Measurements from ENCODE around the gene SPNS3.

SPNS3 gene

DNA sequence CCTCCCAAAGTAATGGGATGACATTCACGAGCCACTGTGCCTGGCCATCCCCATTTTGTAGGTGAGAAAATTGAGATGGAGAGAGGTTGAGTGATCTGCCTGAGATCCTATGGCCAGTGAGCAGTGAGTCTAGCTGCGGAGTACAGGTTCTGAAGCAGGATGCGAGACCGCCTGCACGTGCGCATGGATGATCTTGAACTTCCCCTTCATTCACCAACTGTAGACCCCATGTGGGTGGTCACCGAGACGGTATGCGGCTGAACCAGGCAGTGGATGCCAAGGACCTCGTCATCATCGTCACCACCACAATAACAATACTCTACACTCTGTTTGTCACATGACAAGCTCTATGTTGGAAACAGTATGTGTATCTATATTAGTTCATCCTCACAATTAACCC lies 6.2 kb upstream of the SPNS3 start:
- no peak for DNase-seq

DNA sequence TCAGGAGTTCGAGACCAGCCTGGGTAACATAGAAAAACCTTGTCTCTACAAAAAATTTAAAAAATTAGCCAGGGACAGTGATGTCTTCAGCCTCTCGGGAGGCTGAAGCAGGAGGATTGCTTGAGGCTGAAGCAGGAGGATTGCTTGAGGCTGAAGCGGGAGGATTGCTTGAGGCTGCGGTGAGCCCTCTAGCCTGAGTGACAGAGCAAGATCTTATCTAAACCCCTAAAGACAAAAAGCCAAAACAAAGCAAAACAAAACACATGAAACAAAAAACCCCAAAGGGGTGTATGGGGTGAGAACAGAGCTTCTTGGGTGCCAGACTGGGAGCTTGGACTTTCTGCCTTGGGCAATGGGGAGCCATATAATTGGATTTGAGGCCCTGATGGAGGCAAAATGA lies 2.6 kb downstream of the SPNS3 start:
- DNase-seq, result no peak

DNA sequence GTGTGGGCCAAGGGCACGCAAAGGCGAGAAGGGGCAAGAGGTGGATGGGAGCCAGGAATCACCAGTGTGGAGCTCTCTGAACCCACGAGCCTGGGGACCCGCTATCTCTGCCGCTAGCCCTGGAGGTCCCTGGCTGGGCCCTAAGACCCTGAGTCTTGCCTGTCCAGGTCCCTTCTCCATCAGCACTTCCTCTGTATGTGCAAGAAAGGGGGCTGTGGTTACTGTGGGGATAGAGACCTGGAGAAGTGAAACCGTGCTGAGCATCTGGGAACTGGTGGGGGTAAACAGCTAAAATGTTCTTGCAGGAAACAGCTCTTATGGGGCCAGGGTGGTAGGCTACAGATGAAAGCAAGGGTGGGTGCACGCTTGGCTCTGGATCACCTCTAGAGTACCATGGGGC lies 3.1 kb downstream of the SPNS3 start:
- DNase-seq, result no peak

DNA sequence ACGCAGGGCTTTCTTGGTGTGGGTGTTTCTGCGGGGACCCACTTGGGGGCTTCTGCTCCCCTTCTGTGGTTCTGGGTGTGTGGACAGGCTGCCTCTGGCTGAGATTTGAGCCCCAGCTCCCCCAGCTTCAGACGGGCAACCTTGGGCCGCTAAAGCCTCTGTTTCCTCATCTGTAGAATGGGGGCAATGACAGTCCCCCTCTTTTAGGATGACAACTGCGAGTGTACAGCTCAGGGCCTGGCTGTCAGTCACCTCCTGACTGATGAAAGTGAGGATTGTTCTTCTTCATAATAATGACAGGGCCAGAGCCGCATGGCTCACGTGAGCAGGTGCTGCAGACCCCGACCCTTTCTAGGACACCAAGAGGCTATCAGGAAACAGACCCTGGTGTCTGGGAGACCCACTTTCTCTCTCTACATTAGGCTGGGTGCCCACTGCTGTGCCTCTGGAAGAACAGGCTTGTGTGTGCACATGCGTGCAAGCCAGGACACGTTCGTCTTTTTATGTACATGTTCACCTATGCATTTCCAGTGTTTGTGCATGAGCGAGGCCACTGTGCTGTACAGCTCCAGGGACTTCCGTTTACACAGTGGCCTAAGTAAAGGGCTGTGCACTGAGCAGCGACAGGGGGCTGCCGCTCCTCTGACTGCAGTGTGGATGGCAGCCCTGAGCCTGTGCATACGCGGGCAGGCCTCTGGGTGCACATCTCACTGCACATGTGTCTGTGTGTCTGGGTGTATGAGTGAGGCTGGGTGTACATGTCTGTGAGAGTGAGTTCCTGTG lies 4.6 kb downstream of the SPNS3 start:
- no peak for DNase-seq

DNA sequence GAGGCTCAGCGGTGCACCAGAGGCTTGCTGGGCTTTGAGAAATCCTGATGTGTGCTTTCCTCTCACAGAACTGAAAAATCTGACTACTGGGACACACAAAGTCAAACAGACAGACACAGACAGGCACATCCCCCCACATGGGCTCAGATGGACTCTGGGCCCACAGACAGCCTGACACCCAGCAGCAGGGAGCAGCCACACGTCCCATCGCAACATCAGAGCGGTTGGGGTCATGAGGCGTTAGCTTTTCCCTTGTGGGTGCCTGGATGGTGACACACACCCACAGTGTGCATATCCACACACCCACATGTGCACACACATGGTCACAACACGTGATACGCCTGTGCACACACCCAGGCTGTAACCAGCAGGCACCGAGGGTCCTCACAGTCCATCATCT lies 6.3 kb downstream of the SPNS3 start:
- no peak for DNase-seq

DNA sequence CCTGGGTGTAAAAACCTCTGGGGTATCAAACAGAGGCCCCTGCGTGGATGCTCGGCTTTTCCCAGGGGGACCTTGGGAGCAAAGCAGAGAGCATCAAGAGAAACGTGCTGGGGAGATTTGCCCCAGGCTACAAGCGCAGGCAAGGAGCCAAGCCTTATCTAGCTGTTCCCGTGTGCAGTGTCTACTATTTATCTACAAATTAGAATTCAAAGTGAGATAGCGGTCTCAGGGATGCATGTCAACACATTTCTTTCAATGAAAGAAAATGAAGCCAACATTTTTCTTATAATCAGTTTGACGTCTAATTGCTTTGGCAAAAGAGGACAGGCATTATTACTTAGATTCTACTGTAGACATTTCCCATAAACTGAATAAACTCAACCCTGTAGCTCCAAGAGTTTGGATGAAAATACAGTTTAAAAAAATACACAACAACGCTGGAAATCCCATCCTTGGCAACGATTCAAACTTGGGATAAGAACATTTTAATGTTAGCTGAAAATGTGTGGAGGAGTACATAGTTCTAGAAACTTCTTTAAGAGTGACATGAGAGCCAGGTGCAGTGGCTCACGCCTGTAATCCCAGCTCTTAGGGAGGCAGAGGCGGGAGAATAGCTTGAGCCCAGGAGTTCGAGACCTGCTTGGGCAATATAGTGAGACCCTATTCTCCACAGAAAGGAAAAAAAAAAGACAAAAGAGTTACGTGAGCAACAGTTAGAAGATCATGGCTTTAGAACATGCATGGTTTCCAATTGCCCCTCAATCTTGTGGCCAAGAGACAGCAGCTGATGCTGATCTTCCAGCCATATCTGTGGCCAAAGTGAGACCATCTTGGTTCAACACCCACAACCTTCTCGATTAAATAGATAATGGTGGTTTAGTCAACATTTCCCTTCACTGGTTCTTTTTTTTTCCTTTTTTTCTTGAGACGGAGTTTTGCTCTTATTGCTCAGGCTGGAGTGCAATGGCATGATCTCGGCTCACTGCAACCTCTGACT lies 7.2 kb downstream of the SPNS3 start:
- no peak for DNase-seq

- DNase-seq, result no peak
These were observed 8.8 kb downstream of the SPNS3 start for GRCh38 chr17:4442582-4442981.

- no peak for DNase-seq
These were observed 9.7 kb downstream of the SPNS3 start for GRCh38 chr17:4443476-4443875.

- no peak for DNase-seq
These were observed 11.2 kb downstream of the SPNS3 start for GRCh38 chr17:4444782-4445473.

DNA sequence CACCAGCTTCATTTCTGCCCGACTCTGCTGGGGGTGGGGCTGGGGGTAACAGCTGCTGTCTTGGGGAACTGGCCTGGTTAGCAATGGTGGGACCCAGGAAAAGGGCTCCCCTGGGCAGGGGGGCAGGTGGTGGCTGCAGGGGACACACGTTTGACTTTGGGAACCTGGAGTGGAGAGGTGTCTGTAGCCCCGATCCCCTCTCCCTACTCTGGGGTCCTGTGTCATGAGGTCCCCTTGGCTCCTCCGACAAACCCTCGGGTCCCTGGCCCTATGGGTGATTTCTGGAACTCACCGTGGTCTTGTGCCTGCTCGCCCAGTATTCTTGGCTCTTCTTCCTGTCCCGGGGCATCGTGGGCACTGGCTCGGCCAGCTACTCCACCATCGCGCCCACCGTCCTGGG lies 12.0 kb downstream of the SPNS3 start:
- DNase-seq, result no peak

- no peak for DNase-seq
These were observed 12.8 kb downstream of the SPNS3 start for GRCh38 chr17:4446326-4447071.

DNA sequence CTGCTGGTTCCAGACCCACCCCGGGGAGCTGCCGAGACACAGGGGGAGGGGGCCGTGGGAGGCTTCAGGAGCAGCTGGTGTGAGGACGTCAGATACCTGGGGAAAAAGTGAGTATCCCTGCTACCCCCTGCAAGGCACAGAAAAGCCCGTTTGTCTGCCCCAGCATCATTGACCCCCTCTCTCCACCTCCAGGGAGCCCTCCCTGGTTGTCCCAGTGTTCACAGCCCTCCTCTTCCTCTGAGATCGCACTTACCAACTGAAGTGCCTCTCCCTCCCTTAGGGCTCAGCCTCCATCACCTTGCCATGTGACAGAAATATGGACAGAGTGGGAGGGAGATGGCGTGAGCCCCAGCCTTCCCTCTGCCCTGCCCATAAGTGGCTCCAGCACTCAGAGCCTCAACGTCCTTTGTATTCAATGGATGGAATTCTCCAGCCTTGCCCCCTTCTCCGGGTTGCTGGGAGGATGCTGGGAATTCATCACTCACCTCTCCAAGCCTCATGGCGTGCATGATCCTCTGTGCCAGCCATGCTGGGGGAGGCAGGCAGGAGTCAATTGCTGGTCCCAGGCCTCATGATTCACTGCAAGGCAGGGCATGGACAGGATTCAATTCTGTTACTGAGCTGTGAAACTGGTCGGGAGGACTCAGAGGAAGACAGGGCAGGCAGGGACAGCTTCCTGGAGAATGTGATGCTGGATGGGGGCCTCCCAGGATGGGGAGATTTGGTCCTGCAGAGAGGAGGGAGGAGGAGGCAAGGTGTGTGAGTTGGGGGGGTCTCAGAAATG lies 14.6 kb downstream of the SPNS3 start:
- DNase-seq, result no peak

GRCh38 chr17:4449736-4450135 lies 16.0 kb downstream of the SPNS3 start:
- no peak for DNase-seq

DNA sequence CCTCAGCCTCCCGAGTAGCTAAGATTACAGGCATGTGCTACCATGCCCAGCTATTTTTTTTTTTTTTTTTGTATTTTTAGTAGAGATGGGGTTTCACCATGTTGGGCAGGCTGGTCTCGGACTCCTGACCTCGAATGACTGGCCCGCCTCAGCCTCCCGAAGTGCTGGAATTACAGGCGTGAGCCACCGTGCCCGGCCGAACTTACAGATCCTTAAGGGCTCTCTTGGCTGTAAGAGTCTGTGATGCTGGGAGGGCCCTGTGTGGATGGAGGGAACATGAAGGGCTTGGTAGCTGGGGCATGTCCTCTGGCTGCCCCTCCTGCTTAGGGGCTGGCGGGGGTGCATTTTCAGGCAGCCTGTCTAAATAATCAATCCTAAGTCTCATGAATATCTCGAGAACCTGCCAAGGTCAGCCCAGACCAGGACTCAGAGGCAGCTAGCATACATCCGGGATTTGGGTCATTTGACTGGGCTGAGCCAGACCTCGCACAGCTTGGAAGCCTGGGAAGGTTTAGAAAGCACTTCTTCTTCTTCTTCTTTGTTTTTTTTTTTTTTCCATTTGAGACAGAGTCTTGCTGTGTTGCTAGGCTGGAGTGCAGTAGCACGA lies 17.1 kb downstream of the SPNS3 start:
- DNase-seq, result no peak

DNA sequence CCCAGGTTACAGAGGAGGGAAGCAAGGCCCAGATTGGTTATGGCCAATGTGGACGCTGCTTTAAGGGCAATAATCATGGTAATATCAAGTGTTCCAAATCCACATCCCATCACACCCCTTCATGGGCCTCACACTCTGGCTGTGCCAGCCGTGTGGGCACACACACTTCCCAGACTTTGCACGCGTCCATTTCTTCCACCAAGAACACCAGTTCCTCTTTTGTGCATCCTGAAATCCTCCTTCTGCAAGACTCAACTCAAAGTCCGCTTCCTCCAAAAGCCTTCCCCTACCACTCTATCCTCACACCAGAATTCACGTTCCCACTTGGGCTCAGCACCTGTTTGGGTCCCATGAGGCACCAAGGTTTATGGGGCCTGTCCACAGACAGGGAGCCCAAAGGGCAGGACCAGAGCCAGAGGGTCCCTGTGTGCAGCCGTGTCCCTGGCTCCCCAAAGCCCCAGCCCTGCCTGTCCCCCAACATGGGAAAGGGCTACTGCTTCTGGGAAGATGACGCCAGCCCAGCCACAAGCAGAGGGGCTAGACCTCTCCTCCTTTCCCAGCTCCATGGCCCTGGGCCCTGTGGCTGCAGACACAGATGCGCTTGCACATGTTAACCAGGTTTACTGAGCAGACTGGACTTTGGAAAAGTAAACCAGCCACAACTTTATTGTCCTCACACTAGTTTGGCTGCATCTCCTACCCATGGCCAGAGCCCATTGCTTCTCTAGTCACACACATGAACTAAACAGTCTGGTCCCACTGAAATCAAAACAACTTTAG lies 20.3 kb downstream of the SPNS3 start:
- no peak for DNase-seq

GRCh38 chr17:4460661-4461060 lies 26.9 kb downstream of the SPNS3 start:
- DNase-seq, result no peak

GRCh38 chr17:4463818-4464476 lies 30.2 kb downstream of the SPNS3 start:
- no peak for DNase-seq

DNA sequence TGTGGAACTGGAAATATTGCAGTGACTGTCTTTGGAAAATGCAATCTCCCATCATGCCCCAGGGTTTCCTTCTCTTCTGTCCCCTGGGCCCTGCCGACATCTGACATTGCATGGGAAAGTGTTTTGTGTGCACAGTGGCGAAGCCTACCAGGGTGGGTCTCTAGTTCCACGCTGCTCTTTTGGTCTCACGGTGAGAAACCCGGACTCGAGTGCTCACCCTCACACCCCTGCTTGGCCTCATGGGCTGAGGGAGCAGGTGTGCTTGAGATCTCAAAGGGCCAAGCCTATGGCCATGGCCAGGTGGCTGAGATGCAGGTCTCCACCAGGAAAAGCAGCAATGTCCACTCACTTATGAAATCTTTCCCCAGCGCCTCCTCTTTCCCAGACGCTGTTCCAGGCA lies 32.0 kb downstream of the SPNS3 start:
- DNase-seq, result no peak

- no peak for DNase-seq
These were observed 33.5 kb downstream of the SPNS3 start for GRCh38 chr17:4467287-4467686.

DNA sequence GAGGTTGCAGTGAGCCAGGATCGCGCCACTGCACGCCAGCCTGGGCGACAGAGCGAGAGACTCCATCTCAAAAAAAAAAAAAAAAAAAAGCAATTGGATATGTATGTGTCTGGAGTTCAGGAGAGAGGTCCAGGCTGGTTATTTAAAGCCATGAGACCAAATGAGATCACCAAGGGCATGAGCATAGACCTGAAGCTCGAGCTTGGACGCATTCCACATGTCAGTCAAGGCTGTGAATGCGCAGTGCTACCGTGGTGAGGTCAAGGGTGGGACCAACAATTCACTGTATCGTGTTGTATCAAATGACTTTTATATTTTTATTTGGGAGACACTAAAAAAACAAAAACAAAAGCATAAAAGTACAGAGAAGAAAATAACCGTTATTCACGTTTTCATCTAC lies 35.8 kb downstream of the SPNS3 start:
- no peak for DNase-seq
